Middle frontal gyrus (tissue), 1 donor: Measurements from ENCODE around the gene PANX1.
"Not testable (repeated sequence)": the region's sequence is repeated elsewhere in the genome, so short reads cannot be mapped to it uniquely, and the experiment has no call there.

Experiments used
- DNase-seq: peaks from one replicate; pipeline ENCODE4 v3.0.0-alpha.2; 2015; ENCODE audit warnings: low spot score; ENCODE audit errors: extremely low spot score

The PANX1 gene

DNA sequence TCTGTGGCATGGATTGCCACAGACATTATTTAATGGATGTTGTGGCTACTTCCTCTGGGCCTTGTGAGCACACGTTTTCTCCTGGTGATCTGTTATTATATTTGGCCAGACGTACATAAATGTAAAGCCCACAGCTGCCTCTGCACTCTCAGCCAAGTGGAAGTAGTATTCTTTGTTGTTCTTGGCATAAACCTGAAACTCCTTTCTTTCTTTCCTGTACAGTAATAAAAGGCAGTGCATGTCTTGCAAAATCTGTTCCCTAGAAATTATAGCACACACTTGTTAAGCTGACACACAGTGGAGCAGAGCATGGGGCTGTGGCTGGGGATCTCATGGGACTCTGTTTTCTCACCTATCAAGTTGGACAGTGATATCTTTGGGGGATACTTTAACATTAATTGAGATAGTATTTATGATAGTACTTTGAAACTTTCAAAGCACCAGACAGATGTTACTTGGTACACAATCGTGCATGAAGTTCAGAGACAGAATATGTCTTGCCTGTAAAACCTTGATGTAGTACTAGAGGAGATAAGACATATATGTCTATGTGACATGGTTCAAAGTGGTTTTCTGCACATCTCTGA lies 20.9 kb downstream of the PANX1 start:
- no peak for DNase-seq

DNA sequence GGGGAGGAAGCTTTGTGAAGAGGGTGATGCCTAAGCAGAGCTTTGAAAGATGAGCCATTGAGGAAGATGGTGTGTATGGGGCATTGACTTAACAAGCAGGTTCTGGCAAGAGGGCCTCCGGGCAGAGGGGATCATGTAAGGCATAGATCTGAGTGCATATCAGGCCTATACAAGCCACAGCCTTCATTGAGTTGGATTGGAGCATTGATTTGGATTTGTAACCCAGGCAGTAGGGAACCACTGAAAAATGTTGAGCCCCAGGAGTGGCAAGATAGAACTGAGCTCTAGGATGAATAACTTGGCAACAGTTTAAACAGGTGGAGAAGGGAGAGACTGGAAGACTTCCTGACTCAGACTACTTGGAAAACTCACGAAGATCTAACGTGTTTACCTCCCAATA lies 21.4 kb downstream of the PANX1 start:
- no peak for DNase-seq

DNA sequence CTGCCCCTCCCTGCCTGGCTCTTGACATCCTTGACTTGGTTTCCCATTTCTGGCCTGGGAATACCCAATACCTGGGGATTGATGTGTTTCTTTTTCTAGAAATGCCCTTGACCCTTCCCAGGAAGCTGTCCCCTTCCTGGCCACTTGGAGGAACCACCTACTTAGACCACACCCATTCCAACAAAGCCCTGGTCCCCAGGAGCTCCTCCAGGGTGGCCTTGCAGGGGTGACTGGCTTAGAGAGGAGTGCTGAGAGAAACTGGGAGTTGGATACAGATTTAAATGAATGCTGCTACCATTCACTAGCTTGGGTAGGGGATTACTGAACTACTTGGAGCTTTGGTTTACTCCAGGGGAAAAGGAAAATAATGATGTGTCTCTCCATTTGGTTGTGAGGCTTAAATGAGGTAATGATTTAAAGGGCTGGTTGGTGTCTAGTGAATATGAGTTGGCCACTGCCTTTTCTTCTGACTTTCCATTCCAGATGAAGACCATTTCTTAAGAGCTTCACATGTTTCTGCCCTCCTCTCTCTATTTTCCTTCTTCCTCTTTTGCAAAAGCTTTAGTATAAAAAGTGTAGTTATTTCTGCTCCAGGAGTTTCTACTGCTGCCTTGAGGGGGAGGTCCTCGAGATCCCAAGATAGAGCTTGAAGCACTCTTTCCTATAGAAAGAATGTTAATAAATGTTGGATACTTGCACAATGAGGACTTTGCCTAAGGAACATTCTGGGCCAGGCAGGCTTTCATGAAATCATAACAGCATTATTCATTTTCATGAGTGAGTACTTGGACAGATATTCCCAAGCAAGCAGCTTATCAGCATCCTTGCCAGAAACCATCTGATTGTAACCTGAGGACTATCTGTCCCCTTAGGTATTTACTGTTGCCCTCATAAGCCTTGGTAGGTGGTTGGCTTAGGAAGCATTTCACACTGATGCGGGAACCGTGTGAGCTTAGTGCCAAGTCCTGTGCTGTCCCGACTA lies 22.4 kb downstream of the PANX1 start:
- no peak for DNase-seq

DNA sequence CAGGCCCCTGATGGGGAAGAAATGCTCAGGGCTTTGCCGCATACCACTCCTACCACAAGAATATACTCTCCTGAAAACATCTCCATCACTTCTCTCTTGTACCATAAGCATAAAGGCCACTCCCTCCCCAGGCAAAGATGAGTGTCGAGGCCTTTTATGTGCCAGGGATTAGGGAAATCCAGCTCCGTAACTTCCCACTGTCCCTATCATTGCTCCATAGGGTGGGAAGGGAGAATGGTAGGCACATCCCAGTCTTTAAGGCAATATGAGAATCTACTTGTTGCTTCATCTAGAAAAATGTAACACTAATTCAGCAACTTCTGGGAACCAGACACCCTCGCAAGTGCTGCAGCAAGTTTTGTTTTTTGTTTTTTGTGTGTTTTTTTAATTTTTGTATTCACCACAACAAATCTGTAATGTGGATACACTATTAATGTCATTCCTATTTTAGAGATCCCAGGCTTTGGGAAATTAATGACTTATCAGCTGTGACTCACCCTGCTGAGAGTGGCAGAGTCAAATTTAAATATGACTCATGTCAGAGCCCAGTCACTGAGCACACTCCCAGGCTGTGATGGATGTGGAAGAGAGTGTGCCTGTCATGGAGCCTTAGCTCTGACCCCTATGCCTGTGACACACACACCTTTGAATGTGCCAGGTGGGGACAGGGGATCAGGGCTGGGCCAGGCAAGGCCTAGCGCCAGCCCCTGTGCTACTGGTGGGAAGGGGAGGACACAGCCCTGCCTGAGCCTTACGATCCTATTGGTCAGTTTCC lies 23.4 kb downstream of the PANX1 start:
- DNase-seq, result no peak

DNA sequence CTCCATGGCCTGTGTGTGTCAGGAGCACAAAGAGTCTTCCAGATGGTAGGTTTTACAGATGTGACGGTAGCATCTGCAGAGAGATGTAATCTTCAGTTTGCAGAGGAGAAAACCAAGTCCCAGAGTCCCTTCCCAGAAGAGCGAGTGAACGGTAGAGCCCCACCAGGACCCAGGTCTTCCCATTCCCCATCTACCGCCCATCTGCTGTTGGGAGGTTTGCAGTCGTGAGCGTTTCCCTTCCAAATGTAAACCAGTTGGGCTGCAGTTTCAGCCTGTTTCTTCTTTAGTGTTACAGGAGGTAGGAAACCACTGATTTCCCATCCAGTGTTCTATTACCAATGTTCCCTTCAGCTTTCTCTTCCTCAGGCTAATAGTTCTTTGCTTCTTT lies 24.0 kb downstream of the PANX1 start:
- no peak for DNase-seq

DNA sequence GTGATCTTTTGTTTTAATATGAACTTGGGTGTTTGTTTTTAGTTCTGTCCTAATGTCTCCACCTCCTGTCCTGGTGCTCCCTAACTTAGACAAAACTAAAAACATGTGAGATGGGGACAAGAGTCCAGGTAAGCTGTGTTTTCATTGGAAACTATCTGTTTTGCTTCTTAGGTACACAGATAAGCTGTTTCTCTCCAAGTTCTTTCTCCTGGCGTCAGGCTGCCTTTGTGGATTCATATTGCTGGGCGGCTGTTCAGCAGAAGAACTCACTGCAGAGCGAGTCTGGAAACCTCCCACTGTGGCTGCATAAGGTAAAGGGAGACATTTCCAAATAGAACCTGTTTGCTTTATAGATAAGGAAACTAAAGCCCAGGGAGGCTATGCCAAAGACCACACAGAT lies 24.7 kb downstream of the PANX1 start:
- no peak for DNase-seq

DNA sequence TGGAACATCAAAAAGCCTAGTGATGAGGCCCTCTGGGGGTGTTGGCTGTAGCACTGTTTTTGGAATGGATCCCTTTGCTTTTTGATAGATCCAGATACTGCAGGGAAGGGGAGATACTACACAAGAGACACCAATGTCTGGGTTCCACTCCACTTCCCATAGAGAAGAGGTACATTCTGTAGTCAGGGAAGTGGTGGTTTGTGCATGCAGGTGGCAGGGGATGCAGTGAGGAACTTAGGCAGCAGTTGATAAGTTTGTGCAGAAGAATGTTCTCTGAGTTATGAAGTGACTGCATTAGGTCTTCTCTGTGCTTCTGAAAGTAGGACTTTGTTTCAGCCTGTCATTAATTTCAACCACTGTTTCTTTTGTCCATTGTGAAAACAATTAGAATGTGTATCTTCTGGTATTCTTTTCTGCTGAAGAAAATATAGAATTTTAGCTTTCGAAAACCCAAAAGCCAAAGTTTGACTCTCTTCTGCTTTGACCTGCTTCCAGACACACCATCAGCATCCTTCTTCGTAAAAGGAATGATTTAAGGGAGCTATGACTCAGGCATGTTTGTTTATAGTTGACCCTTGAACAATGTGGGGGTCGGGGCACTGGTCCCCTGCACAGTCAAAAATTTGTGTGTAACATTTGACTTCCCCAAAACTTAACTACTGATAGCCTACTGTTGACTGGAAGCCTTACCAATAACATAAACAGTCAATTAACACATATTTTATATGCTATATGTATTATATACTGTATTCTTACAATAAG lies 25.6 kb downstream of the PANX1 start:
- no peak for DNase-seq

DNA sequence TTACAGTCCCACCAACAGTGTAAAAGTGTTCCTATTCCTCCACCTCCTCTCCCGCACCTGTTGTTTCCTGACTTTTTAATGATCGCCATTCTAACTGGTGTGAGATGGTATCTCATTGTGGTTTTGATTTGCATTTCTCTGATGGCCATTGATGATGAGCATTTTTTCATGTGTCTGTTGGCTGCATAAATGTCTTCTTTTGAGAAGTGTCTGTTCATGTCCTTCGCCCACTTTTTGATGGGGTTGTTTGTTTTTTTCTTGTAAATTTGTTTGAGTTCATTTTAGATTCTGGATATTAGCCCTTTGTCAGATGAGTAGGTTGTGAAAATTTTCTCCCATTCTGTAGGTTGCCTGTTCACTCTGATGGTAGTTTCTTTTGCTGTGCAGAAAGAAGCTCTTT lies 28.7 kb downstream of the PANX1 start:
- not testable (repeated sequence) for DNase-seq

DNA sequence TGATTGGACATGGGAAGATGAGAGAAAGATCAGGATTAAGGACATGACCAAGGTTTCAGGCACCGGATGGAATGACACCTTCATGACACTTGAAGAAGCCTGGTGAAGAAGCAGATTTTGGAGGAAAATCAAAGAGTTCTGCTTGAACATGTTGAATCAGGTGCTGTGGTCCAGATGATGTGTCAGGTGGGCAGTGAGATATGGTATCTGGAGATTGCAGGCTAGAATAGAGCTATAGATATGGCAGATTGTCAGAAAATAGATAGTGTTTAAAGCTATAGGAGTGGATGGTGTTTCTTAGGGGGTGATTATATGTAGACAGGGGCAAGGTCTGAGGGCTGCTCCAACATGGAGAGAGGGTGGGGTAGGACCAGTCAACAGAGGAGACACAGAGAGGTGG lies 40.2 kb downstream of the PANX1 start:
- DNase-seq, result no peak

DNA sequence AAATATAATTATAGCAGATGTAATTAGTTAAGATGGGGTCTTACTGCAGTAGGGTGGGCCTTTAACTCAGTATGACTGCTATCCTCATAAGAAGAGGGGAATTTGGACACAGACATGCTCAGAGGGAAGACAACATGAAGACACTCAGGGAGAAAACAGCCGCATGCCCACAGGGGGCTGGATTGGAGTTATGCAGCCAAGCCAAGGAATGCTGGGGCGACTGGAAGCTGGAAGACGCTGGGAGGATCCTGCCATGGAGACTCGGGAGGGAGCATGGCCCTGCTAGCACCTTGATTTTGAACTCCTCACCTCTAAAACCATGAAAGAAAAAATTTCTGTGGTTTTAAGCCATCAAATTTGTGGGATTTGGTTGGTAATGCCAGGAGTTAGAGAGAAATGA lies 40.9 kb downstream of the PANX1 start:
- DNase-seq, result no peak

DNA sequence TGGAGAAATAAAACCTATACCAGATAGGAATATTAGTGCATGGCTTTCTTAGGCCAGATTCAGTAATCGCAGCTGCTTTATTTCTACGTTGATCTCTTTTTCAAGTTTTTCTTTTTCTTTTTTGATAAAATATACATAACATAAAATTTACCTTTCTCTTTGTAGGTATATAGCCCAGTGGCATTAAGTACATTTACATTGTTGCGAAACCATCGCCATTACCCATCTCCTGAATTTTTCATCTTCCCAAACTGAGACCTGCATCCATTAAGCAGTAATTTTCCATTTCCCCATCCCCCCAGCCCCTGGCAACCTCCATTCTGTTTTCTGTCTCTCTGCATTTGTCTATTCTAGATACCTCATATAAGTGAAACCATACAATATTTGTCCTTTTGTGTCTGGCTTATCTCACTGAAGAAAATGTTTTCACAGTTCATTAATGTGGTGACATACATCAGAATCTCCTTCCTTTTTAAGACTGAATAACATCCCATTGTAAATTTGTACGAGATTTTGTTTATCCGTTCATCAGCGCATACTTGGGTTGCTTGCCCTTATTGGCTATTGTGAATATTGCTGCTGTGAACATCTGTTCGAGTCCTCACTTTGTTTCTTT lies 41.4 kb downstream of the PANX1 start:
- DNase-seq, result no peak

DNA sequence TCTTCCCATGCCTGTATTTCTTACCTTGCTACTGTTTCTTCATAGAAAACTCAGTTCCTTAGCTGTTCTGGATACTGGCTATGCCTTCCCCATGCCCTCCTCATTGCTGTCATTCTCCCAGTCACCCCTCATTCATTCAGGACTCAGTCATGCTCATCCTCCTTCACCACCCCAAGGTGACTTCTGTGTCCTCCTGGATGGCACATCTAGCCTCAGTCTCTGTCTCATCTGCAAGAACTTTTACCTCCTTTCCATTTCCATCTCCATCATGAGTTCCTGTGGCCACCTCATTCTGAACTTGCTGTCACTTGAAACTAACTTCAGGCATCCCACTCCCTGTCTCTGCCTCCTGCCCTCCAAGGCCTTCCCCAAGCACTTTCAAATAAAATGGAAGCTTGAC lies 42.3 kb downstream of the PANX1 start:
- DNase-seq, result no peak

DNA sequence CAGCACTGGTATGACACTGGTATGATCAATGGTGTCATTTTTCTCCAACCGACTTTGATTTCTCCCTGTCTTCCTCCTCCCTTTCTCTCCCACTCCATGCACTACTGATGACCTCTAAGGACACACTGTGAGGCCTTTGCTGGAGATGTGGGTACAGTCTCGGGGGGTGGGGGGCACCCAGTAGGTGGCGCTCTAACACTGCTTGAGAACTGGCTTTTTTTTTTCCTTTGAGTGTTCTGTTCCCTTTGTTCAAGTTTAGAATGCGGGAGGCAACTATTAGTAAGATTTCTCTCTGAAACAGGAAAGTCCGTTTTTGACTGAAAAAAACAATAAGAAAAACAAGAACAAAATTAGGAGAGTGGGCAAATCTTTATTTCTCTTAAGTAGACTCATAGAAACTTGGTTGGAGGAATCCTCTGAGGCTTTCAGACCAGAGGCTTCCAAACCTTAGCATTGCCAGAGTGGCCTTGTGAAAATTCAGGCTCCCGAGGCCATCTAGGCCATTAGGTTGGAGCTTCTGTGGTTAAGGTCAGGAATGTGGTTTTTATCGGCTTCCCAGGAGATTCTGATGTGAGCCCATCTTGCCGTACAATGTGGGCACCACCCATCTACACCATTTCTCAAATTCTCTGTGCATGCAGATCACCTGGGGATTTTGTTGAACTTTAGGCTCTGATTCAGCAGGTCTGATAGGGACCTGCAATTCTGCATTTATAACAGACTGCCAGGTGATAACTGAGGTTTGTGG lies 43.2 kb downstream of the PANX1 start:
- no peak for DNase-seq

DNA sequence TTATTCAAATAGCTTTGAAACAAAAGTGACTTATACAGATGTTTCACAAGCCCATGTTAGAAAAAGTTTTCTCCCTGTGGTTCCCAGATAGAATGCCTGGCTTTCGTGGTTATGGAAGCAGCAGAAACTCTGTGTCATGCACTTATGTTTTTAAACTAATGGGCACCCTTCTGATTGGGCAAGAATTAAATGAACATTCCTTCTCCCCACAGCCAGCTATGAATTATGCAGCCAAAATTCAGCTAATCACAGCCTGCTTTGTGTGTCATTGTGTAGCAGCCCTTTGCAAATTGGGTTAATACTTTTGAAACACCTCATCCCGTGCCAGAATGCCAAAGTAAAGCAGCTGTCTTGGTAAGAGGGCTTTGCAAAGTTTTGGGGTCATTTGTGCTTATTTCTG lies 46.9 kb downstream of the PANX1 start:
- DNase-seq, result no peak

DNA sequence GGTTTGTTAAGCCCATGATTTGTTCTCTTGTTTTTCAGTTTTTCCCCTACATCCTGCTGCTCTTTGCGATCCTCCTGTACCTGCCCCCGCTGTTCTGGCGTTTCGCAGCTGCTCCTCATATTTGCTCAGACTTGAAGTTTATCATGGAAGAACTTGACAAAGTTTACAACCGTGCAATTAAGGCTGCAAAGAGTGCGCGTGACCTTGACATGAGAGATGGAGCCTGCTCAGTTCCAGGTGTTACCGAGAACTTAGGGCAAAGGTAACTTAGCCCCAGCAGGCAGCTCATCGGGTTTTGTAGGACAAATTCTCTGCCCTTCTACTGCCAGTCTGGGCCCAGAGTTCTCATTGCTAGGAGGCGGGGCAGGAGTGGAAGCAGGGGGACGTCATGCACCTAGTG lies 49.7 kb downstream of the PANX1 start:
- DNase-seq, result no peak

DNA sequence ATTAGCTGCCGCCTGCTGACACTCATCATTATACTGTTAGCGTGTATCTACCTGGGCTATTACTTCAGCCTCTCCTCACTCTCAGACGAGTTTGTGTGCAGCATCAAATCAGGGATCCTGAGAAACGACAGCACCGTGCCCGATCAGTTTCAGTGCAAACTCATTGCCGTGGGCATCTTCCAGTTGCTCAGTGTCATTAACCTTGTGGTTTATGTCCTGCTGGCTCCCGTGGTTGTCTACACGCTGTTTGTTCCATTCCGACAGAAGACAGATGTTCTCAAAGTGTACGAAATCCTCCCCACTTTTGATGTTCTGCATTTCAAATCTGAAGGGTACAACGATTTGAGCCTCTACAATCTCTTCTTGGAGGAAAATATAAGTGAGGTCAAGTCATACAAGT lies 51.1 kb downstream of the PANX1 start:
- no peak for DNase-seq

DNA sequence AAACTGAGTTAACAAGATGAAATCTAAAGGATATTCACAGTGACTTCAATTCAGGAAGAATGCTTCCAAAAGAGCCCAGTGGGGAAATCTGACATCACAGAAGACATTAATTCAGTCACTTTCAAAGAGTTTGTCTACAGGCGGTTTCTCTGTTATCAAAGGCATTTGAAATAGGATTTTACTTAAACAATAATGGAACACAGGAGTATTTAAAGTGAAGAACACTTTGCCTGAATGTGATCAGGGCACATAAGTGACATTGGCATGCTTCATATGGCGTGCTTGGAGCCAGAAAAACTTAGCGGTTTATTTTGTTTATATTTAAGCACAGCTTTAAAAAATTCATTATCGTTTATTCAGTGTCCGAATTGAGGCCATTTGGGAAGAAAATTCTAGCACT lies 52.9 kb downstream of the PANX1 start:
- no peak for DNase-seq

DNA sequence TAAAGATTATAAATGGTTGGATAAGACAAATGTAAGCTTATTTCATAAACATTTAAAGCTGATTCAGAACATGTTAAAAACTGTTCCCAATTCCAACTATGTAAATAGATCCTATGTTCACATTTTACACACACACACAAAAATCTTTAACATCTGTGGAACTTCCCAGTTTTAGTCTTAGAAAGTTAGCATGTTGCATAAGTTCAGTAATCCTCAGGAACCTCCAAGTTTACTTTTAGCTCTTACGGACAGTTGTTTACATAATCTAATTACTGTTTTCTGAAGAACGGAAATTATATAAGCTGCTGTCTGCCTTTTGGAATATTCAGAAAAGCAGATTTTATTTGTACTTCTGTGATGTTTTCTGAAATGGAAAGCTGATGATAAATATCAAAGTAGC lies 53.3 kb downstream of the PANX1 start:
- DNase-seq, result no peak

DNA sequence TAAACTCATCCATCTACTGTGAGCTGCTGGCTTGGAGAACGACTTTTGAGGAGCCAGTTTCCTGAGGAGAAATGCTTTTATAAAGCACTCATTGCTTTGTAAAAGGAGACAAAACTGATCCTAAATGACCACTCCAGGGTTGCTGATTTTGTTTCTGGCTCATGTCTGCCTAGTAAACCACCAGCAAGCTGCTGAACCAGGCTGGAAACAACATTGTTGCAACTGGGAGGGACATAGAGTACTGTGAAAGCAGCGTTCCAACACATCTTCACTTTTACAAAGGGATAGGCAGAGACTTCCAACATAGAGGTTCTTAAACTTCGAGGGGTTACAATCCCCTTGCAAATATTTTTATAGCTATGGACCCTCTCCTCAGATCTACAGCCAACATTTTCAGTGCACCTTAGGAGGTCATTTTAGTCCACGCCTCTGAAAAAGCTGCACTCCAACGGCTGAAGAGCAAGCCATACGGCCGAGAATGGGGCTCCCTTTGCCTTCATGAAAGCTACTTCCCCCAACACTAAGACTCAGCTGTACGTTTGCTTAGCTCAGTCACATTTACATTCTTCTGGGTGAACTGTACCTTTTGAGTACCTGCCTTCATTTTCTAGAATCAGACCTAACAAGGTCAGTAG lies 54.7 kb downstream of the PANX1 start:
- DNase-seq, result no peak

DNA sequence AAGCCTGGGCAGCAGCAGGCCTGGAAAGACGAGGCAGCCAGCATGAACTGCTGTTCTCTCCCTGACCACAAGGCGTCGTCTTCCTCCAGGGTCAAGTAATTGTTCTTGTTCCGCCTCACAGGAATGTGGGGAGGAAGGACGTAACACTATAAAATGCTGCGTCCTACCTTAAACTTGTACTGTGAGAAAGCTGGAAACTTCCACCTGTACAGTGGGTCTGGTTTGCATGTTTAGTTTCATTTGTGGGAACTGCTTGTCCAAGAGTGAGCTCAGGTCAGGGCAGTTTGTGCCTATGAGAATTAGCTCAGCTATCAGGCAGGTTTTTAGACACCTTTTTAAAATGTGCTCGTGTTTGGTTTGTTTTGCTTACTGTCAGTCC lies 55.2 kb downstream of the PANX1 start:
- no peak for DNase-seq
